IgD-negative memory B cell (primary cell): ENCODE results near the gene HNRNPH3. TPM values are rescaled to one million over a fixed set of nuclear protein-coding genes. Genes with fewer than 3 reads are reported as not detected.
"Not testable (repeated sequence)": the region's sequence is repeated elsewhere in the genome, so short reads cannot be mapped to it uniquely, and the experiment has no call there.

Source experiments
- H3K27ac Mint-ChIP-seq, 3 donors: one replicate each; pipeline ENCODE4 v1.8.0; 2020 to 2022; ENCODE audit warnings: mild to moderate bottlenecking in 3 of 3, mixed read lengths in 3 of 3, moderate library complexity in 1 of 3
- H3K27me3 Mint-ChIP-seq: one replicate; pipeline ENCODE4 v1.8.0; 2021; ENCODE audit warnings: mixed read lengths
- H3K36me3 Mint-ChIP-seq: one replicate; pipeline ENCODE4 v1.8.0; 2020; ENCODE audit warnings: mild to moderate bottlenecking, mixed read lengths
- H3K4me1 Mint-ChIP-seq, 3 donors: one replicate each; pipeline ENCODE4 v1.8.0; 2020 to 2022; ENCODE audit warnings: mixed read lengths in 3 of 3, mild to moderate bottlenecking in 1 of 3
- H3K4me3 Mint-ChIP-seq, 4 donors: one replicate each; pipeline ENCODE4 v1.8.0; 2020 to 2022; ENCODE audit warnings: mild to moderate bottlenecking in 4 of 4, mixed read lengths in 4 of 4, moderate library complexity in 3 of 4
- H3K9me3 Mint-ChIP-seq, 3 donors: one replicate each; pipeline ENCODE4 v1.8.0; 2020 to 2021; ENCODE audit warnings: mixed read lengths in 3 of 3, mild to moderate bottlenecking in 1 of 3
- polyA plus RNA-seq: library from polyadenylated mRNA; unstranded; fragments of 300-500 nt; fragmentation: Illumina TruSeq; gene quantifications from one replicate; pipeline ENCODE4 v1.2.3, GENCODE V29; 2021

HNRNPH3 gene
- 122 TPM for polyA plus RNA-seq

- peak within 1 kb of the TSS; percentile 92 to 100 (median 100) for H3K4me3 Mint-ChIP-seq
- H3K27ac Mint-ChIP-seq, result peak within 1 kb of the TSS; percentile 97 to 100 (median 99)
- no peaks in the 10 kb centered on the region for H3K27me3 Mint-ChIP-seq
- peaks cover 40 to 51% (median 43%) of the 10 kb centered on the region in 3 donors for H3K4me1 Mint-ChIP-seq
- peaks cover 0 to 4% (median 0%) of the 10 kb centered on the region in 3 donors for H3K9me3 Mint-ChIP-seq
- no peaks in the 10 kb centered on the region for H3K36me3 Mint-ChIP-seq
Observed at GRCh38 chr10:68331455-68332258, at the start of gene HNRNPH3. HNRNPH3 (plus strand) TSS chr10:68332064; CDS start chr10:68337222, 5,158 bp downstream.

- Mint-ChIP-seq H3K4me1 (peaks cover 0 to 2% (median 0%) of the 10 kb centered on the region in 3 donors), H3K27me3 (no peaks in the 10 kb centered on the region), H3K36me3 (no peaks in the 10 kb centered on the region), H3K4me3 (no peak overlapping the region), H3K9me3 (no peaks in the 10 kb centered on the region), H3K27ac (peak overlapping the region in 2 of 3 donors; percentile 5 to 80)
Observed at GRCh38 chr10:68284062-68285001, 47.5 kb upstream of the HNRNPH3 start.

- H3K4me3 Mint-ChIP-seq, result no peak overlapping the region
- H3K27ac Mint-ChIP-seq, result no peak overlapping the region
- no peaks in the 10 kb centered on the region for H3K9me3 Mint-ChIP-seq
- H3K27me3 Mint-ChIP-seq, result no peaks in the 10 kb centered on the region
- H3K36me3 Mint-ChIP-seq, result no peaks in the 10 kb centered on the region
- peaks cover 0 to 2% (median 0%) of the 10 kb centered on the region in 3 donors for H3K4me1 Mint-ChIP-seq
Observed at GRCh38 chr10:68288717-68289116, 43.1 kb upstream of the HNRNPH3 start.

- H3K4me1 Mint-ChIP-seq, result peaks cover 0 to 2% (median 0%) of the 10 kb centered on the region in 3 donors
- no peaks in the 10 kb centered on the region for H3K27me3 Mint-ChIP-seq
- no peaks in the 10 kb centered on the region for H3K36me3 Mint-ChIP-seq
- no peak overlapping the region for H3K27ac Mint-ChIP-seq
- H3K4me3 Mint-ChIP-seq, result no peak overlapping the region
- H3K9me3 Mint-ChIP-seq, result no peaks in the 10 kb centered on the region
Observed at GRCh38 chr10:68290736-68291135, 41.1 kb upstream of the HNRNPH3 start.

GRCh38 chr10:68296843-68297663 is 34.8 kb upstream of the HNRNPH3 start:
- H3K4me1 Mint-ChIP-seq, result peaks cover 18 to 27% (median 19%) of the 10 kb centered on the region in 3 donors
- no peaks in the 10 kb centered on the region for H3K27me3 Mint-ChIP-seq
- H3K4me3 Mint-ChIP-seq, result peak overlapping the region in 2 of 4 donors; percentile 25 to 64
- H3K27ac Mint-ChIP-seq, result no peak overlapping the region
- no peaks in the 10 kb centered on the region for H3K36me3 Mint-ChIP-seq
- H3K9me3 Mint-ChIP-seq, result no peaks in the 10 kb centered on the region

GRCh38 chr10:68301301-68301700 is 30.6 kb upstream of the HNRNPH3 start:
- H3K4me3 Mint-ChIP-seq, result peak overlapping the region in 2 of 4 donors; percentile 84 to 90
- no peaks in the 10 kb centered on the region for H3K36me3 Mint-ChIP-seq
- H3K27ac Mint-ChIP-seq, result peak overlapping the region in 1 of 3 donors; percentile 90
- H3K9me3 Mint-ChIP-seq, result no peaks in the 10 kb centered on the region
- H3K27me3 Mint-ChIP-seq, result no peaks in the 10 kb centered on the region
- H3K4me1 Mint-ChIP-seq, result peaks cover 20 to 29% (median 21%) of the 10 kb centered on the region in 3 donors

- no peaks in the 10 kb centered on the region for H3K36me3 Mint-ChIP-seq
- peaks cover 20 to 24% (median 21%) of the 10 kb centered on the region in 3 donors for H3K4me1 Mint-ChIP-seq
- peak overlapping the region in 2 of 3 donors; percentile 0 to 90 for H3K27ac Mint-ChIP-seq
- no peaks in the 10 kb centered on the region for H3K9me3 Mint-ChIP-seq
- H3K27me3 Mint-ChIP-seq, result no peaks in the 10 kb centered on the region
- peak overlapping the region in 1 of 4 donors; percentile 90 for H3K4me3 Mint-ChIP-seq
Observed at GRCh38 chr10:68301790-68302502, 29.9 kb upstream of the HNRNPH3 start.

GRCh38 chr10:68302503-68302823 is 29.4 kb upstream of the HNRNPH3 start:
- Mint-ChIP-seq H3K27ac (peak overlapping the region in 1 of 3 donors; percentile 0), H3K4me1 (peaks cover 20 to 24% (median 21%) of the 10 kb centered on the region in 3 donors), H3K36me3 (no peaks in the 10 kb centered on the region), H3K9me3 (no peaks in the 10 kb centered on the region), H3K27me3 (no peaks in the 10 kb centered on the region), H3K4me3 (no peak overlapping the region)

- Mint-ChIP-seq H3K9me3 (no peaks in the 10 kb centered on the region), H3K4me3 (no peak overlapping the region), H3K27me3 (no peaks in the 10 kb centered on the region), H3K27ac (no peak overlapping the region), H3K36me3 (no peaks in the 10 kb centered on the region), H3K4me1 (peaks cover 20 to 24% (median 21%) of the 10 kb centered on the region in 3 donors)
Observed at GRCh38 chr10:68302871-68303270, 29.0 kb upstream of the HNRNPH3 start.

- Mint-ChIP-seq H3K4me3 (no peak overlapping the region), H3K27ac (no peak overlapping the region), H3K4me1 (peaks cover 20 to 24% (median 21%) of the 10 kb centered on the region in 3 donors)
Observed at GRCh38 chr10:68303849-68304412, 27.9 kb upstream of the HNRNPH3 start.

GRCh38 chr10:68305854-68306253 is 26.0 kb upstream of the HNRNPH3 start:
- Mint-ChIP-seq H3K27ac (no peak overlapping the region), H3K36me3 (no peaks in the 10 kb centered on the region), H3K4me3 (no peak overlapping the region), H3K9me3 (no peaks in the 10 kb centered on the region), H3K4me1 (peaks cover 11 to 14% (median 12%) of the 10 kb centered on the region in 3 donors), H3K27me3 (no peaks in the 10 kb centered on the region)

More at GRCh38 chr10:68303849-68304412, 27.9 kb upstream of the HNRNPH3 start:
- no peaks in the 10 kb centered on the region for H3K27me3 Mint-ChIP-seq
- H3K36me3 Mint-ChIP-seq, result no peaks in the 10 kb centered on the region
- no peaks in the 10 kb centered on the region for H3K9me3 Mint-ChIP-seq

GRCh38 chr10:68310531-68310930 is 21.3 kb upstream of the HNRNPH3 start:
- Mint-ChIP-seq H3K36me3 (no peaks in the 10 kb centered on the region), H3K27me3 (no peaks in the 10 kb centered on the region), H3K4me1 (peaks cover 0 to 4% (median 0%) of the 10 kb centered on the region in 3 donors), H3K27ac (no peak overlapping the region), H3K4me3 (no peak overlapping the region), H3K9me3 (peaks cover 0 to 2% (median 0%) of the 10 kb centered on the region in 3 donors)

GRCh38 chr10:68314930-68315329 is 16.9 kb upstream of the HNRNPH3 start:
- peaks cover 2 to 13% (median 11%) of the 10 kb centered on the region in 3 donors for H3K9me3 Mint-ChIP-seq
- H3K27me3 Mint-ChIP-seq, H3K27ac Mint-ChIP-seq, H3K4me1 Mint-ChIP-seq, H3K4me3 Mint-ChIP-seq, H3K36me3 Mint-ChIP-seq: not testable (repeated sequence)
